ENCODE data around the gene PDZRN3. TPM values are rescaled to one million over a fixed set of nuclear protein-coding genes. Genes with fewer than 3 reads are reported as not detected.

PDZRN3 gene
- total and polyA plus RNA-seq, 2 donors (not counting 3 experiments of a cell fraction or from before 2014, with no cell fraction given) = not detected

GRCh38 chr3:73536336-73536895 lies 88.3 kb downstream of the PDZRN3 start:
- no peaks in the 10 kb centered on the region for H4K20me1 ChIP-seq (replicated peaks; ENCODE audit: control insufficient read depth, extremely low read depth, insufficient read depth, low read length)
- TF ChIP-seq MAX (IDR thresholded peaks at IDR 0.05; ENCODE audit: insufficient read depth, insufficient read length) (no peak), JUN (IDR thresholded peaks at IDR 0.05; ENCODE audit: borderline replicate concordance, insufficient read depth, insufficient read length, low read depth) (no peak)
- DNase-seq (ENCODE audit: low read depth, low spot score) (no peak), FAIRE-seq (no peak)
- no TSS peak for BruUV-seq (replicated peaks)
- H3K79me2 ChIP-seq (ENCODE audit: control insufficient read depth, insufficient read depth, low read length) = no peaks in the 10 kb centered on the region
- H3K27me3 ChIP-seq (ENCODE audit: control insufficient read depth in 2 of 2, insufficient read depth in 2 of 2, low read length in 2 of 2) = no peaks in the 10 kb centered on the region
- H3K36me3 ChIP-seq (ENCODE audit: control insufficient read depth in 2 of 2, extremely low read depth in 1 of 2, insufficient read depth in 2 of 2, low read length in 2 of 2) = no peaks in the 10 kb centered on the region
- ChIA-PET CTCF (no interaction called here), POLR2A (no interaction called here)
- H3K4me1 ChIP-seq (ENCODE audit: control insufficient read depth, extremely low read depth, insufficient read depth, low read length) = no peaks in the 10 kb centered on the region
- H2AFZ ChIP-seq (ENCODE audit: low read depth, low read length) = no peak overlapping the region
- H3K9ac ChIP-seq (replicated peaks; ENCODE audit: extremely low read depth, insufficient read depth, low read length) = no peak overlapping the region
- H3K9me3 ChIP-seq (replicated peaks; ENCODE audit: control insufficient read depth, insufficient read depth, low read length) = no peaks in the 10 kb centered on the region
- intact Hi-C loops (cut with micrococcal nuclease) (no loop called here), dilution Hi-C loops (cut with MboI; ENCODE audit: extremely low pct_ligation_motif_present, low sequenced_read_pairs) (no loop called here)
- H3K9me1 ChIP-seq (replicated peaks; ENCODE audit: control insufficient read depth, extremely low read depth, insufficient read depth, low read length) = no peaks in the 10 kb centered on the region
- no peak overlapping the region for H3K27ac ChIP-seq (ENCODE audit: insufficient read depth, low read depth, low read length)
- H3K4me3 ChIP-seq (replicated peaks in 1 of 3; ENCODE audit: insufficient read depth in 1 of 3, low read depth in 1 of 3, low read length in 3 of 3) = no peak overlapping the region
- no peak overlapping the region for H3K4me2 ChIP-seq (ENCODE audit: insufficient read depth, low read length)

GRCh38 chr3:73535931-73536330 lies 88.8 kb downstream of the PDZRN3 start:
- DNase-seq (ENCODE audit: low read depth, low spot score) = no peak
- Histone ChIP-seq H3K36me3 (ENCODE audit: control insufficient read depth in 2 of 2, extremely low read depth in 1 of 2, insufficient read depth in 2 of 2, low read length in 2 of 2) (no peaks in the 10 kb centered on the region), H3K4me2 (ENCODE audit: insufficient read depth, low read length) (no peak overlapping the region), H4K20me1 (replicated peaks; ENCODE audit: control insufficient read depth, extremely low read depth, insufficient read depth, low read length) (no peaks in the 10 kb centered on the region), H3K9me1 (replicated peaks; ENCODE audit: control insufficient read depth, extremely low read depth, insufficient read depth, low read length) (no peaks in the 10 kb centered on the region), H3K4me1 (ENCODE audit: control insufficient read depth, extremely low read depth, insufficient read depth, low read length) (no peaks in the 10 kb centered on the region), H3K4me3 (replicated peaks in 1 of 3; ENCODE audit: insufficient read depth in 1 of 3, low read depth in 1 of 3, low read length in 3 of 3) (no peak overlapping the region), H3K9ac (replicated peaks; ENCODE audit: extremely low read depth, insufficient read depth, low read length) (no peak overlapping the region), H3K27me3 (ENCODE audit: control insufficient read depth in 2 of 2, insufficient read depth in 2 of 2, low read length in 2 of 2) (no peaks in the 10 kb centered on the region), H3K9me3 (replicated peaks; ENCODE audit: control insufficient read depth, insufficient read depth, low read length) (no peaks in the 10 kb centered on the region), H3K27ac (ENCODE audit: insufficient read depth, low read depth, low read length) (no peak overlapping the region), H3K79me2 (ENCODE audit: control insufficient read depth, insufficient read depth, low read length) (no peaks in the 10 kb centered on the region), H2AFZ (ENCODE audit: low read depth, low read length) (no peak overlapping the region)
- BruUV-seq (replicated peaks) = no TSS peak
- POLR2A ChIA-PET = no interaction called here
- intact Hi-C loops (cut with micrococcal nuclease) = no loop called here
- dilution Hi-C loops (cut with MboI; ENCODE audit: extremely low pct_ligation_motif_present, low sequenced_read_pairs) = no loop called here
- CTCF ChIA-PET = no interaction called here
- FAIRE-seq = no peak
- TF ChIP-seq FOS (IDR thresholded peaks at IDR 0.05; ENCODE audit: borderline replicate concordance, insufficient read depth, low read length) (no peak), EZH2 (IDR thresholded peaks at IDR 0.05; ENCODE audit: borderline replicate concordance, low read depth, low read length, severe bottlenecking) (no peak)
